Right kidney (tissue), 1 donor: ENCODE data around the gene PSD.

Experiments used
- DNase-seq: peaks from one replicate; pipeline ENCODE4 v3.0.0-alpha.2; 2016

Gene PSD

DNA sequence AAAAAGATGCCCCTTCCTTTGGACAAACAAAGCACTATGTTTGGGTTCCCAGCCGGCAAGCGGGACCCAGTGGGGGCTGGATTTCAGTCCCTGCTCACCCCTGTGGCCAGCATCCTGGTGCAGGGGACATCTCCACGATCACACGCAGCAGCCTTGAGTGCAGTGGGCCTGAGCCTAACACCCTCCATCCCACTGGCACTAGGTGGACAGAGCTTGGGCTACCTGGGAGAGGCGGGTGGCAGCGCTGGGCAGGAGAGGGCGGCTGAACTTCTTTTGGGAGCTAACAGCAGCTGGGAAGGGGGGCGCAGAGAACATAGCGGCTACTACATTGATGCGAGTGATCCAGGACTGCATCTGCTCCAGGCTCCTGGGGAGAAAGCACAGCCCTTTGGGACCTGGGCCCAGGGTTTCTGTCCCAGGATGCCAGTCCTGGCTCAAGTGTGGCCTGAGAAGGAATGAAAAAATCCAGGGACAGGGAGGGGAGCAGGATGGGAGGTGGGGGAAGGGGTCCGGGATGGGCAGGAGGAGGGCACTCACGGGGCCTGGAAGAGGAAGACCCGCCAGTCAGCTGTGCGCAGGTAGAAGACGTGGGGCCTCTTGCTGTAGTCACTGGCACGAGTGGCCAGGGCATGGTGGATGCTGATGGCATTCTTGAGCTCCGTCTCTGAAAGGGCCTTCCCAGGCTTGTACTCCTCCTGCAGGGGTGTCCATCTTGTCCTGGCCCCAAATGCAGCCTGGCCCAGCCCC, 14.1 kb downstream of the PSD start:
- no peak for DNase-seq

DNA sequence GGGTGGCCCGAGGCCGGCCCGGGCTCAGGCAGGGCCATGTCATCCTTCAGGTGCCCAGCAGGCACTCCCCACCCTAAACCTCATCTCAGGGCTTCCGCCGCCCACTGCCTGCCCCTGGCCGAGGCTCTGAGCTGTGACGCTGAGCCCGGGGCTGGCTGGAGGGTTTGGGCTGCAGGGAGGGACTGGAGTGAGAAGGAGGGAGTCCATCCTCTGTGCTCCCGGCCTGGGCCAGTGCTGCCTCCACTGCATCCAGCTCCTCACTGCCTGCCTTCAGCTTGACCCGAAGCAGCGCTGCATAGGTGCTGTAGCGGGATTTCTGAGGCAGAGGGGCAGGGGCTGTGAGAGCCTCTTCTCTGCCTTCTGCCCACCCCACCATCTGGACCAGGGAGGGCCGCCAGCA, 15.5 kb downstream of the PSD start:
- DNase-seq: no peak

- DNase-seq: no peak
Measured at GRCh38 chr10:102402512-102402896, 16.1 kb downstream of the PSD start.

- DNase-seq: no peak
Measured at GRCh38 chr10:102401735-102402511, 16.7 kb downstream of the PSD start.

DNA sequence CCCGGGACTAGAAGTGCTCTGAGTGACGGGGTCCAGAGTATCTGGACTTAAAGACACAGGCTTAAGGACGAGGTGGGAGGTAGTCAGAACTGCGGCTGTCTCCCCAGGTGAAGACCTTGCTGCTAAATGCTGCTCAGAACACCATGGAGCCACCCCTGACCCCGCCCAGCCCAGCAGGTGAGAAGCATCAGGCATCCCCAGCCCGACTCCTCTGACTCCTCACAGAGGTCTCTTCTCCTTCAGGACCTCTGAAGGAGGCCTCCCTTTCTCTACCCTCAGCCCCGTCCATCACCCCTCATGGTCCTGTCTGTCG, 17.3 kb downstream of the PSD start:
- no peak for DNase-seq

GRCh38 chr10:102400598-102401341, 17.8 kb downstream of the PSD start:
- DNase-seq: no peak

GRCh38 chr10:102400076-102400475, 18.5 kb downstream of the PSD start:
- no peak for DNase-seq

- DNase-seq: peak; percentile 96
Measured at GRCh38 chr10:102399217-102400021, 19.2 kb downstream of the PSD start.

GRCh38 chr10:102398172-102399020, 20.2 kb downstream of the PSD start:
- no peak for DNase-seq

- DNase-seq: no peak
Measured at GRCh38 chr10:102397222-102398171, 21.1 kb downstream of the PSD start.

GRCh38 chr10:102396730-102397151, 21.8 kb downstream of the PSD start:
- DNase-seq: no peak

DNA sequence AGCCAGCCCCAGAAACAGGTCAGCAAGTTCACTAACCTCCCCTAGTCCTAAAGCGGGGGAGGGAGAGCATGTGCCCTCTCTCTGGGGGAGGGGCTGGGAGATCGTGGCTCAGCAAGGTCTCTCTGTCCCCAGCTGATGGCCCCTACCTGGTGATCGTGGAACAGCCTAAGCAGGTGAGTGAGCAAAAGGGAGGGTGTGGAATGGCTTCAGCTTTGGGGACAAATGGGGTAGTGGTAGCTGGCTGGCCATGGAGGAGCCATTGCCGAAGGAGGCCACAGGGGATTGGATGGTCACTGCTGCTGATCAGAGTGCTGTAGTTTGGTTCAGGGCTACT, 22.3 kb downstream of the PSD start:
- no peak for DNase-seq

GRCh38 chr10:102395400-102396316, 22.9 kb downstream of the PSD start, which contains the start of gene NFKB2:
TSS of gene NFKB2 (plus strand) at chr10:102395705. CDS start at chr10:102395960, 255 bp downstream.
- peak; percentile 84 for DNase-seq

DNA sequence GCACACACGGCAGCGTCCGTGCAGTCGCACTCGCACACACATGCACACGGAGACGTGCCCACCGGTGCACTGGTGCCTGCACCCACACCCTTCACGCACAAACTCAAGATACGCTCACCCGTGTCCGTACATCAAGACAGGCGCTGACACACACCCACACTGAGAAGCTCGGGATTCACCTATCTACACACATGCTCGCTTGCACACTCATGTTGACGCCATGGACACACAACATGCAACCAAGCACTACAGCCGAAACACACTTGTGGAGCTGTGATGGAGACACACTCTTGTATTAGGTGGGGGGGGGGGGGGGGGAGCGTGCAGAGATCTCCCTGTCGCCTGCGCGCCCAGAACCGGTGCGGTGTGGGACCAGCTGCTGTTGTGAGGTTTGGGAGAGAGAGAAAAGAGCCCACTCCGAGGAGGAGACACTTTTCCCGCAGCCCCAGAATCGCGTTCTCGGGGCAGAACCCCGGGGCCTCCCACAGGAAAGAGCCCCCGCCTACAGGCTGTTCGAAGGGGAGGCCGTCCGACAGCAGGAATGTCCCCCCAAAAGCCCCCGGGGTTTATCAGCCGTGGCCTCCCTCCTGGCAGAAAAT, 23.7 kb downstream of the PSD start:
- DNase-seq: no peak

DNA sequence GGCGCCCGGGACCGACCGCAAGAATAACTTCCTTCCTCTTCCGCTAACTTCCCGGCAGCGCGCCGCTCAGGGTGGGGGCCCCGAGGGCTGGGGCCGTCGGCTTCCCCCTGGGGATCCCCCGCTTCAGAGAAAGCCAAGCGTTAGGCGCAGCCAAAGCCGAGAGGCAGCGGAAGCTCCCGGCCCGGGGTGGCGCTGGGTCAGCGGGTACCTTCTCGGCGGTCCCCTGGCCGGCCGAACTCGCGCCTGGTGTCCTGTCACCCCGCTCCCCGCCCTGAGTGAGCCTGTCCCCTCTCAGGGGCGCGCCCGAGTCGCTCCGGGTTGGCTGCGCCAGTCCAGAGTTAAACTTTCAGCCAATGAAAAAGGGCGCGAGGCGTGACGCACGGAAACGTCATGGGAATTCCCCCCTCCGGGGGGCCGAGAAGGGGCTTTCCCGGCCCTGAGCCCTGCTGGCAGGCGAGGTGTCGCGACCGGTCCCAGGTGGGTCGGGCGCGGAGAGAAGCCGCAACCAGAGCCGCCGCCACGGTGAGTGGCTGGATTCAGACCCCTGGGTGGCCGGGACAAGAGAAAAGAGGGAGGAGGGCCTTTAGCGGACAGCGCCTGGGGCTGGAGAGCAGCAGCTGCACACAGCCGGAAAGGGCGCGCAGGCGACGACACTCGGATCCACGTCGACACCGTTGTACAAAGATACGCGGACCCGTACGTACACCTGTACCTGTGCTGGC, 24.3 kb downstream of the PSD start:
- DNase-seq: peak; percentile 98

DNA sequence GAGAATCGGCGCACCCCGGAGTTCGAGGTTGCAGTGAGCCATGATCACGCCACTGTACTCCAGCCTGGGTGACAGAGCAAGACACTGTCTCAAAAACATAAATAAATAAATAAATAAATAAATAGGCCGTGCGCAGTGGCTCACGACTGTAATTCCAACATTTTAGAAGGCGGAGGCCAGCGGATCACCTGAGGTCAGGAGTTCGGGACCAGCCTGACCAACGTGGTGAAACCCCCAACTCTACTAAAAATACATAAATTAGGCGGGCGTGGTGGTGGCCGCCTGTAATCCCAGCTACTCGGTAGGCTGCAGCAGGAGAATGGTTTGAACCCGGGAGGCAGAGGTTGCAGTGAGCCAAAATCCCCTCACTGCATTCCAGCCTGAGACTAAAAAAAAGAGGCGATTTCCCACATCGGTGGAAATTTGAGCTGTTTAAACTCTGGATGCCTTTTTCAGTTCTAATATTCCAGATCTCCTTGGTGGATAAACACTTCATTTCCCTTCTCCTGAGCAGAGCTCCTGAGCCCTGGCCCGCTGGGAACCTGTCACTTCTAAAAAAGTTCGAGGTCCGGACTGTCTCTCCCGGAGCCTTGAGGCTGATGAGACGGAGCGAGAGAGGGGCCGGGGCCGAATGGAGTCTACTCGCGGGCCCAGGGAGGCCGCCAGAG, 25.0 kb downstream of the PSD start:
- no peak for DNase-seq

GRCh38 chr10:102392306-102392705, 26.3 kb downstream of the PSD start:
- DNase-seq: no peak
